Retinal pigment epithelial cell (primary cell): Measurements from ENCODE around the gene MOB1A.

Experiments
- DNase-seq: peaks from one replicate; pipeline ENCODE4 v3.0.0-alpha.2; 2010; ENCODE audit warnings: low read depth
- H3K4me3 ChIP-seq: 2 replicates; pipeline ENCODE4 v1.5.1; 2011; ENCODE audit warnings: mild to moderate bottlenecking, low read length, control low read depth, moderate library complexity
- TF ChIP-seq, protein P1 (sequence below): conservative IDR thresholded peaks from 2 replicates; pipeline ENCODE4 v1.5.1; 2011; ENCODE audit warnings: low read depth, low read length, control low read depth, inconsistent platforms

Gene MOB1A

DNA sequence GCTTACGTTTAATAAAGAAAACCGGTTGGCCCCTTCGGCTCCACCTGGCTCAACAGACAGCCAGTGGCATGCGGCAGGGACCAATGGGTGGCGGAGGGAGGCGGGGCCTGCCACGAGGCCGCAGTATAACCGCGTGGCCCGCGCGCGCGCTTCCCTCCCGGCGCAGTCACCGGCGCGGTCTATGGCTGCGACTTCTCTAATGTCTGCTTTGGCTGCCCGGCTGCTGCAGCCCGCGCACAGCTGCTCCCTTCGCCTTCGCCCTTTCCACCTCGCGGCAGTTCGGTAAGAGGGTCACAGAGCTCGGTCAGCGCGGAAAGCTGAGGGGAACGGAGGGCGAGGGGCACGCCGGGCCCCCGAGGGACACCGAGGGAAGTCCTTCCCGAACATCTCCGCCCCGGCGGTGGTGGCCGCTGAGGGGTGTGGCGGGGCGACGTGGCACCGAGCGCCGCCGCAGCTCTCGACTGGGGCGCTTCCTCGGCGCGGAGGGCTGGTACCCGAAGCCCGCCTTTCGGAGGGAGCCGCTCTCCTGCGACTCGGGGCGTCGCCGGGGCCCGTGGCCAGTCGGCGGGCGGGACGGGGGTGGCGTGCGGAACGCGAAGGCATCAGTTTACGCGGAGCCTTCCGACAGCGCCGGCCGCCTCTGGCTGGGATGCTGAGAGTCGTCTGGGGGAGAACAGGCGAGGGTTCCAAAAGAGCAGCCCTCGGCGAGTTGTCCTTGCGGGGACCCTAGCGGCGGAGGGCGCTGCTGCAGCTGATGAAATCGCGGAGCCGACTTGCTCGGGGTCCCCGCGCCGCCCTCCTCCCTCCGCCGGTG is 20.0 kb upstream of the MOB1A start, which contains the start of gene MTHFD2:
Gene MTHFD2 (plus strand): TSS at position 155 of the 814 bp plus-strand sequence. CDS start 27 bp downstream, at position 182.
- H3K4me3 ChIP-seq, result peak within 1 kb of the TSS; percentile 70
- TF ChIP-seq, protein P1, sequence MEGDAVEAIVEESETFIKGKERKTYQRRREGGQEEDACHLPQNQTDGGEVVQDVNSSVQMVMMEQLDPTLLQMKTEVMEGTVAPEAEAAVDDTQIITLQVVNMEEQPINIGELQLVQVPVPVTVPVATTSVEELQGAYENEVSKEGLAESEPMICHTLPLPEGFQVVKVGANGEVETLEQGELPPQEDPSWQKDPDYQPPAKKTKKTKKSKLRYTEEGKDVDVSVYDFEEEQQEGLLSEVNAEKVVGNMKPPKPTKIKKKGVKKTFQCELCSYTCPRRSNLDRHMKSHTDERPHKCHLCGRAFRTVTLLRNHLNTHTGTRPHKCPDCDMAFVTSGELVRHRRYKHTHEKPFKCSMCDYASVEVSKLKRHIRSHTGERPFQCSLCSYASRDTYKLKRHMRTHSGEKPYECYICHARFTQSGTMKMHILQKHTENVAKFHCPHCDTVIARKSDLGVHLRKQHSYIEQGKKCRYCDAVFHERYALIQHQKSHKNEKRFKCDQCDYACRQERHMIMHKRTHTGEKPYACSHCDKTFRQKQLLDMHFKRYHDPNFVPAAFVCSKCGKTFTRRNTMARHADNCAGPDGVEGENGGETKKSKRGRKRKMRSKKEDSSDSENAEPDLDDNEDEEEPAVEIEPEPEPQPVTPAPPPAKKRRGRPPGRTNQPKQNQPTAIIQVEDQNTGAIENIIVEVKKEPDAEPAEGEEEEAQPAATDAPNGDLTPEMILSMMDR, result peak; percentile 76
- peak; percentile 96 for DNase-seq

DNA sequence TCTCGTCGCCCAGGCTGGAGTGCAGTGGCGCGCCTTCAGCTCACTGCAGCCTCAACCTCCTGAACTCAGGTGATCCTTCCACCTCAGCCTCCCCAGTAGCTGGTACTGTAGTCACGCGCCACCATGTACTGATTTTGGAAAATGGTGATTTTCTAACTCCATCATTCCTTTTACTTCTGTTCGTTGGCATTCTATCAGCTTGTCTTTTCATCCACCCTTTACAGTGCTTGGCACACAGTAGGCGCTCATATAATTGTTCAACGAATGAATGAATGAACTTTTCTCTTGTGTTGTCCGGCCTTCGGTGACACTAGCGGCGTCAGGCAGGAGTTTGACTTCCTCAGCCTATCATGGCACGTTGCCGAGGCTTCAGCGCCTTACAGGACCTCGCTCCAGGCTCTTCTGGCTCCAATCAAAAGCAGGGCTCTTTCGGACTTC is 19.4 kb upstream of the MOB1A start:
- DNase-seq, result no peak
- TF ChIP-seq, protein P1, result no peak
- H3K4me3 ChIP-seq, result peak overlapping the region; percentile 29

- DNase-seq, result no peak
- H3K4me3 ChIP-seq, result no peak overlapping the region
- TF ChIP-seq, protein P1, result no peak
Observed at GRCh38 chr2:74197049-74197448, 18.4 kb upstream of the MOB1A start.

DNA sequence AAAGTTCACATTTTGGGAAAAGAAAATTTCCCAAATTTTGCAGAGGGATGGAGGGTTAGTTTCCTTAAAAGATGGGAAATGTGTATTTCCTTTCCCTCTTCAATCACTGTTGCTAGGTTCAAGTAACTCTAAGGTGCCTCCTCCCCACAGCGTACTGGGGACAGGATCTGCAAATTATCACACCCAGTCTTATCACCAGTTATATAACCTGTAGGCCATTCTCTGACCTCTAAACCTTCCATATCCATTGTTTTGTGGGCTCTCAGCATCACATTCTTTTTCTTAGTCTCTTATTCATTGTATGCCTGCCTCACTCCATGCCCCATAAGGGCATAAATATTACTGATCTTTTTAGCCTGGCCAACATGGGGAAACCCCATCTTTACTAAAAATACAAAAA is 16.1 kb upstream of the MOB1A start:
- TF ChIP-seq, protein P1, result no peak
- H3K4me3 ChIP-seq, result no peak overlapping the region
- DNase-seq, result no peak

- H3K4me3 ChIP-seq, result no peak overlapping the region
- TF ChIP-seq, protein P1, result no peak
- no peak for DNase-seq
Observed at GRCh38 chr2:74191596-74192380, 13.1 kb upstream of the MOB1A start.

GRCh38 chr2:74188696-74189095 is 10.0 kb upstream of the MOB1A start:
- TF ChIP-seq, protein P1, result no peak
- no peak for DNase-seq
- H3K4me3 ChIP-seq, result no peak overlapping the region
